OCI-LY1 (cell line): ENCODE data around the gene LRRC61.
"Not testable (repeated sequence)": the region's sequence is repeated elsewhere in the genome, so short reads cannot be mapped to it uniquely, and the experiment has no call there.

ENCODE experiments used
- H2AFZ ChIP-seq: fragments of 200-600 bp; sonication (generic), shearing (Covaris generic); 2 replicates; pipeline ENCODE4 v1.6.0; 2014; ENCODE audit warnings: antibody characterized with exemption, mild to moderate bottlenecking, low read length
- H3F3A ChIP-seq: fragments of 200-600 bp; sonication (generic), shearing (Covaris generic); 2 replicates; pipeline ENCODE4 v1.6.0; 2014; ENCODE audit warnings: mild to moderate bottlenecking, antibody characterized with exemption, low read length, moderate library complexity; ENCODE audit not compliant: insufficient read depth
- H3K27ac ChIP-seq: fragments of 200-600 bp; sonication (generic); 2 replicates; pipeline ENCODE4 v1.5.1; 2014; ENCODE audit warnings: low read length, mixed run types, mild to moderate bottlenecking, low read depth; ENCODE audit not compliant: poor library complexity, severe bottlenecking
- H3K27me3 ChIP-seq: fragments of 200-600 bp; sonication (generic); 2 replicates; pipeline ENCODE4 v1.6.0; 2014; ENCODE audit warnings: antibody characterized with exemption, mild to moderate bottlenecking, low read length, moderate library complexity; ENCODE audit not compliant: insufficient read depth
- H3K36me3 ChIP-seq: fragments of 200-600 bp; sonication (generic); 2 replicates; pipeline ENCODE4 v1.6.1; 2014; ENCODE audit warnings: mild to moderate bottlenecking, antibody characterized with exemption, low read length, moderate library complexity, mixed read lengths; ENCODE audit not compliant: insufficient read depth
- H3K4me1 ChIP-seq: fragments of 200-600 bp; sonication (generic); 2 replicates; pipeline ENCODE4 v1.5.1; 2014; ENCODE audit warnings: mild to moderate bottlenecking, low read length, moderate library complexity; ENCODE audit not compliant: insufficient read depth, severe bottlenecking
- H3K4me2 ChIP-seq: fragments of 200-600 bp; sonication (generic), shearing (Covaris generic); 2 replicates; pipeline ENCODE4 v1.6.1; 2014; ENCODE audit warnings: low read length
- H3K4me3 ChIP-seq: fragments of 200-600 bp; sonication (generic); 2 replicates; pipeline ENCODE4 v1.5.1; 2014; ENCODE audit warnings: low read length, low read depth, mild to moderate bottlenecking, mixed read lengths; ENCODE audit not compliant: poor library complexity, severe bottlenecking
- H3K79me2 ChIP-seq: fragments of 200-600 bp; shearing (Covaris generic); 2 replicates; pipeline ENCODE4 v1.6.1; 2016; ENCODE audit warnings: mixed run types, low read length, mixed read lengths; ENCODE audit not compliant: insufficient read depth
- H3K9ac ChIP-seq: fragments of 200-600 bp; sonication (generic), shearing (Covaris generic); 2 replicates; pipeline ENCODE4 v1.6.1; 2014; ENCODE audit warnings: mild to moderate bottlenecking, low read length, mixed read lengths
- H3K9me2 ChIP-seq: fragments of 200-600 bp; sonication (generic), shearing (Covaris generic); 2 replicates; pipeline ENCODE4 v1.6.1; 2014; ENCODE audit warnings: low read depth, mild to moderate bottlenecking, low read length, mixed read lengths
- H3K9me3 ChIP-seq: fragments of 200-600 bp; shearing (Covaris generic); 2 replicates; pipeline ENCODE4 v1.6.1; 2014; ENCODE audit warnings: low read length, mixed read lengths
- H4K20me1 ChIP-seq: fragments of 200-600 bp; sonication (generic), shearing (Covaris generic); 2 replicates; pipeline ENCODE4 v1.6.0; 2016; ENCODE audit warnings: mild to moderate bottlenecking, low read length; ENCODE audit not compliant: insufficient read depth
- CTCF ChIP-seq: fragments of 200-600 bp; sonication (generic), shearing (Covaris generic); IDR thresholded peaks from 2 replicates; pipeline ENCODE4 v1.5.1; 2017; ENCODE audit warnings: mild to moderate bottlenecking, antibody characterized with exemption, low read length, moderate library complexity, mixed read lengths
- EZH2 ChIP-seq: fragments of 200-600 bp; sonication (generic), shearing (Covaris generic); IDR thresholded peaks from 2 replicates; pipeline ENCODE4 v1.8.0; 2017; ENCODE audit warnings: borderline replicate concordance, mixed run types, mild to moderate bottlenecking, antibody characterized with exemption, low read length, moderate library complexity, mixed read lengths

Gene LRRC61

GRCh38 chr7:150313870-150314269 lies 9.3 kb upstream of the LRRC61 start:
- no peaks in the 10 kb centered on the region for H3K9me2 ChIP-seq
- no peaks in the 10 kb centered on the region for H3K27me3 ChIP-seq
- H3F3A ChIP-seq, result no peaks in the 10 kb centered on the region
- no peaks in the 10 kb centered on the region for H3K79me2 ChIP-seq
- no peak overlapping the region for H2AFZ ChIP-seq
- H3K27ac ChIP-seq, result no peak overlapping the region
- no peak overlapping the region for H3K9ac ChIP-seq
- H3K4me1 ChIP-seq, result no peaks in the 10 kb centered on the region
- no peak overlapping the region for H3K4me2 ChIP-seq
- no peak for TF ChIP-seq CTCF
- TF ChIP-seq EZH2, result no peak
- H3K36me3 ChIP-seq, result no peaks in the 10 kb centered on the region
- no peaks in the 10 kb centered on the region for H4K20me1 ChIP-seq
- H3K9me3 ChIP-seq, result no peaks in the 10 kb centered on the region
- no peak overlapping the region for H3K4me3 ChIP-seq

- Histone ChIP-seq H3K36me3 (no peaks in the 10 kb centered on the region; the same call in 1 of the 2 replicates), H2AFZ (no peak overlapping the region), H3K9ac (no peak overlapping the region), H3K9me2 (no peaks in the 10 kb centered on the region), H3F3A (no peaks in the 10 kb centered on the region), H3K4me1 (no peaks in the 10 kb centered on the region), H3K4me2 (no peak overlapping the region), H3K27me3 (no peaks in the 10 kb centered on the region), H3K79me2 (no peaks in the 10 kb centered on the region), H3K27ac (no peak overlapping the region), H4K20me1 (no peaks in the 10 kb centered on the region), H3K4me3 (no peak overlapping the region), H3K9me3 (no peaks in the 10 kb centered on the region)
- no peak for TF ChIP-seq CTCF
- no peak for TF ChIP-seq EZH2
Observed at GRCh38 chr7:150314639-150315239, 8.4 kb upstream of the LRRC61 start.

GRCh38 chr7:150316987-150317386 lies 6.2 kb upstream of the LRRC61 start:
- H3K4me3 ChIP-seq, H3F3A ChIP-seq, H4K20me1 ChIP-seq, H3K4me1 ChIP-seq, H3K79me2 ChIP-seq, H3K27me3 ChIP-seq, H3K36me3 ChIP-seq, H2AFZ ChIP-seq, H3K27ac ChIP-seq, H3K9me3 ChIP-seq, H3K4me2 ChIP-seq, H3K9me2 ChIP-seq, H3K9ac ChIP-seq: not testable (repeated sequence)

- Histone ChIP-seq H3K4me1 (peaks cover 12% of the 10 kb centered on the region), H3K9ac (no peak overlapping the region), H3K27ac (no peak overlapping the region), H3F3A (no peaks in the 10 kb centered on the region), H3K27me3 (no peaks in the 10 kb centered on the region), H3K79me2 (no peaks in the 10 kb centered on the region), H3K4me3 (no peak overlapping the region), H3K9me2 (no peaks in the 10 kb centered on the region), H3K4me2 (no peak overlapping the region), H4K20me1 (no peaks in the 10 kb centered on the region), H3K9me3 (no peaks in the 10 kb centered on the region), H2AFZ (no peak overlapping the region), H3K36me3 (no peaks in the 10 kb centered on the region; the same call in 1 of the 2 replicates)
- no peak for TF ChIP-seq CTCF
- no peak for TF ChIP-seq EZH2
Observed at GRCh38 chr7:150317748-150318444, 5.3 kb upstream of the LRRC61 start.
